NOMO-1 (cell line): ENCODE data around the gene PLCXD3.
"Not testable (repeated sequence)": the region's sequence is repeated elsewhere in the genome, so short reads cannot be mapped to it uniquely, and the experiment has no call there.

ENCODE experiments used
- DNase-seq, 2 experiments: peaks; one replicate each; lab custom pipeline; 2025; ENCODE audit not compliant: unreplicated experiment in 2 of 2; lab: John Stamatoyannopoulos, UW

Gene PLCXD3

DNA sequence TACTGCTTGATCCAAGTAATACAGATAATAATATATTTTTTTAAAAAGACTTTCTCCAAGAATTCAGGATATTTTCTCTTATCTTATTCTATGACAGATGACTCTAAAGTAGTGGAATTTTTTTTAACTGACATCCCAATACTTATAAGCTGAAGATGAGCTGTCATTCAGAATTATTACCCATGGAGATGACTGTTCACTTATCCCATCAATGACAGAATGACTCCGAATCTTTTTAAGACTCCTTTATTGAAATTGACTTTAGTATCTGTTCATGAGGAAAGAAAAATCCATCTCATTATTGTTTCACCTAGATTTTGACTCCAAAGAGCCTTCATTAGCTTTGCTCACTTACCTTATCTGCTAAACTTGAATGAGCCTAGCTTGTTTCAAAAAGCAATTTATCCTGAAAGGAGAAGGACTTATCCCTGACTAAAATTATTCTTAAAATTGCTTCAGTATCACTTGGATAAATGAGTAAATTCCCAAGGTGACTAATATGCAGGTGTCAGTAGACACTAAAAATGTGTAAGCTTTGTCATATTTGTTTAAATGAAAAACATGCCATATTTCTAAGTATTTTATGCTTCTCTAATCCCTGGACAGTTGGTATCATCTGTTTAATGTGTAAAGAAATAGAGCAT is 146.9 kb downstream of the PLCXD3 start:
- DNase-seq: no peak

DNA sequence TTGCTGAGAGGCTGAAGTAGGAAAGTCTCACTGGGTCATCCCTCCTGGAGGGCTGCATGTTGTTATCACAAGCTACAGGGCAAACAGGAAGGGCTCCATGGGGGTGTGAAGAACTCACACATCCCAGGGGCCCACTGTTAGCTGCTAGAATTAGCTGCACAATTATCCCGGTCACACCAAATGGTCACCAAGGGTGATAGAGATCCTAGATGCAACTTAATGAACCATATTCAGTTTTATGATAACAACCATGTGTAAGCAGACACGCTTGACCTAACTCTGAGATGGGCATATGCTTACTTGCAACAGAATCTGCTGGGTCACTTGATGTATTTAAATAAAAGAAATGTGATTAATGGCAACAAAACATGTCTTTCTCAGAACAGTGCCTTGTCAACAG is 153.6 kb downstream of the PLCXD3 start:
- no peak for DNase-seq

DNA sequence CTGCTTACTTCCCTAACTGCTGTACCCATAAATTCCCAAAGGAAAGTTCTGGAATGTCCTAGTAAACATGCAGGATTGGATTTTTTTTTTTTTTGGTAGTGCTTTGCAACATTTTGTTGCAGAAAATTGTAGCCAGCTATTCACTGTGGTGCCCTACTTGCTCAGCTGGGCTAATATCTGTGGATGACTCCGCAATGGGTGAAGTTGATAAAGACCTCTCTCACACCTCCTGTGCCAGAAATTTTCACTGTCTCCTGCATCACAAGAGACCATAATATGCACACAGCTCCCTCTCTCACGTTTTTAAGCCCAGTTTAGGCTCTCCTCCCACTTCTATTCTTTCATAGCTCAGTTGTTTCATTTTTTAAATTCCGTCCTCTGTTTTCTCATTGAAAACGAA is 160.6 kb downstream of the PLCXD3 start:
- no peak for DNase-seq

DNA sequence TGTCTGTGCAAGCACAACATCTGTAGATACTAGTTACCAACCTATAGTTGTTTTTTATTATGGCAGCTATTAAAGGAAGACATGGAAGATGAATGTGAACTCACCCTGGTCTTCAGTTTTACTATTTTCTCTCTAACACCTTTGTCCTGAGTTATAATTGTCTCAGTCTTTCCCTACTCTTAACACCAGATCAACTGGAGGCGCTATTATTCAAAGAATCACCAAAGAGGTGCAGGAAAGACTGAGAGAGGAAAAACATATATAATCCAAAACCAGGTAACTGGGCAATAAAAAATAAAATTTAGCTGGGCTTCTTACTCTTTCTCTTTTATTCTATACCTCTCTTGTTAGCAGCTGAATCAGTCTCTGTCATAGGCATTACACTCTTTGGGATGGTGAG is 162.8 kb downstream of the PLCXD3 start:
- DNase-seq: no peak

DNA sequence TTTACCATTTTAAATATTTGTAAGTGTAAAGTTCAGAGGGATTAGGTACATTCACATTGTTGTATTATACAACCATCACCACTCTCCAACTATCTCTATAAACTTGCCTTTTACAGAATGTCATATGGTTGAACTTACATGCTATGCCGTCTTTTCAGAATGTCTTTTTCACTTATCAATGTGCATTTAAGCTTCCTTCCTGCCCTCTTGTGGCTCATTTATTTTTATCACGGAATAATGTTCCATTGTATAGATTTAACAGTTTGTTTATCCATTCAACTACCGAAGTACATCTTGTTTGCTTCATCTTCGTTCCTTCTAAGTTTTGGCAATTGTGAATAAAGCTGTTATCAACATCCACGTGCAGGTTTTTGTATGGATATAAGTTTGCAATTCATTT is 163.8 kb downstream of the PLCXD3 start:
- DNase-seq: no peak

DNA sequence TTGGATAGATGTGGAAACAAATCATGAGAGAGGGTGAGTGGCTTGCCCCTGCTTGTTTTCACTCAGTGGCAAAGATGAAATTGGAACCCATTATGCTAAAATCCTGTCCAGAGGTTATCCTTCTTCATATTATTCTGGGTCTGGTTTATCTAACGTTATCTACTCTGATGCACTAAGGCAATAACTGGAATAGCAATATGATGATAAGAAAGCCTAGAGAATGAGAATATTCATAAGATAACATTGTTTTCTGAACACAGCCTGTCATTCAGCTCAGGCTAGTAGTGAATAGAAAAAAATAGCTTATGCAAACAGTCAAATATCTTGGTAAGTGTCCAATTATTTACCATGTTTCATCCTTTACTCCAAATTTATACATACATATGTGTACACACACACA is 165.1 kb downstream of the PLCXD3 start:
- no peak for DNase-seq

DNA sequence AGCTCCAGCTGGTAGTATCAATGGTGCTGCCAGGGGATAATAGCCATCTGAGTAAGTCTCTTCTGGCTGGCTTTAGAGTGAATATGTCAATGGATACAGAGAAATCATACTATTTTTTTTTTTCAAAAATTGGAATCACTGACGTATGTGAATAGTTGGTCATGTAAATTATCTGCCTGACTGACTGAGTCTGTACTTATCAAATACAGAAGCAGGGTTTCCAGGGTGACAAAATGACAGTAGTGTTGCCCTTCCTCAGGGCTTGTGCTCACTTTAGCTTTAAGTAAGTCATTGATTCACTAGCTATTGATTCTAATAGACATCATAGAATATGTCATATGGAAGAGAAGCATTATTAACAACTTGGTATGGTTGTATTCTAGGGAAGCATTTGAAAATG is 171.1 kb downstream of the PLCXD3 start:
- no peak for DNase-seq

DNA sequence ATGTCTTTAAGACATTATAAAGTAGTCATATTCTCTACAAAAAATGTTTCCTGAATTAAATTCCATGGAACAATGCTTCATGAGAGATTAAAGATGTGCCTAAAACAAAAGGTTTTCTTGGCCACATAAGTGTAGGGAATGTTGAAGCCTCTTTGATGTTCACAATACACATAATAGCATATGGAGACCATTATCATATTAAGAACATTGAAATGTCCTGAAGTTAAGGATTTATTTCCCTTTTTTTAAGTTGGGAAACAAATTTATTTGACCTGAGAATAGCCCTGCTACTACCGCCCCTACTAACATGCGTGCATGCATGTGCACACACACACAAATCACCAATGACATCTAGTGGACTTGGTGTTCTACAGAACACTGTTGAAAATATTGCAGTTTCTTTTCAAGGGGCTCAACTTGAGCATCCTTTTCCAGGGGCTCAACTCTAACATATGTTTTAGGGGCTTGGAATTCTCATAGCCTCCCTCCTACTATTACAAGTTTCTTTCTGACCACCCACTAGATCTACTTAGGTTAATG is 172.2 kb downstream of the PLCXD3 start:
- DNase-seq: no peak

DNA sequence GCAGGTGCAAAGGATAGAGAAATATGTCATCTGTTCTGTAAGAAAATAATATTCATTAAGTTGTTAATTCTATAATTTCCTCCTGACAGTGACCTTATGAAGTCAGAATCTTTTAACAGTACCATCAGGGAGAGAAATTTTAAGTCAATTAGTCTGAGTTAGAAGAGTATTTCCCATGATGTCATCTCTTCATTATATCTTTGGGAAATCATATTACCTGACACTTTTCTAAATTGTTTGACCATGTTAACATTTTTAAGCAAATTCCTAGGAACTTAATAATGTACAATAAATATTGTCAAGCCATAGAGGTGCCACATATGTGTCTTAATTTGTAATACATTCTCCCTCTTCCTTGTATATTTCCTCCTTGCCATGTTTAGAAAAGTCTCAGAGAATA is 172.7 kb downstream of the PLCXD3 start:
- no peak for DNase-seq

DNA sequence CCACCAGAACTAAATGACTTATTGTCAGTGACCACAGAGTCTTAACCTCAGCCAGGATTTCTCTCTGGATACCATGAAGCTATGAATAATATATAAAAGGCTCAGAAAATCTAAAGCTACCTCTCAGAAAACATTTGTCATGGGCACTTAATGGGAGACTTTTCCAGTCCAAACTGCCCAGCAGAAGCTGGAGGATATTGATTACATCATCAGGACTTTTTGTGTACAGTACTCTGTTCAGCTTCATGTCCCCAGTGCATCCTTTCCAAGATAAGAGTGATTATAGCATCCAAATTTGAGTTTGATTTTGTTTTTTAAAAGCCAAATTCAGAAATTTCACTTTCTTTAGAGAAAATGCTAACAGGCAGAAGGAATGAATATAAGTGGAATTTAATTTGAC is 173.2 kb downstream of the PLCXD3 start:
- DNase-seq: no peak

DNA sequence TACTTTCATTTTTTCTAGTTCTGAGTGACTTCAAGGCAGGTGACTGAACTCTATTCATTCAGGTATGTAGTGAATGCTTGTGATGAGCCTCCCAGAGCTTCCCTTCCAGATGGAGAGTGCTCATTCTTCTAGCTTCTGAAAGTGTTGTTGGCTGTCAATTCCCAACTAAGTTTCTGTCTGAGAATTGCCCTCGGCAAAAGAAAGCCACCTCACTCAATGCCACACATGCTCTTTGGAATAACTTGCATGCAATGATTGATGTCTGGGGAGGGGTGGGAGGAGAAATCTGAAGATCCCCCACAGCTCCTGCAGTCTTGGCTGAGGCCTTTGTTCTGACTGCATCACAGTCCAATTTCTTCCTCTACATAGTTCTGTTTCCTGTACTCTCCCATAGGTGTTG is 173.9 kb downstream of the PLCXD3 start:
- no peak for DNase-seq

DNA sequence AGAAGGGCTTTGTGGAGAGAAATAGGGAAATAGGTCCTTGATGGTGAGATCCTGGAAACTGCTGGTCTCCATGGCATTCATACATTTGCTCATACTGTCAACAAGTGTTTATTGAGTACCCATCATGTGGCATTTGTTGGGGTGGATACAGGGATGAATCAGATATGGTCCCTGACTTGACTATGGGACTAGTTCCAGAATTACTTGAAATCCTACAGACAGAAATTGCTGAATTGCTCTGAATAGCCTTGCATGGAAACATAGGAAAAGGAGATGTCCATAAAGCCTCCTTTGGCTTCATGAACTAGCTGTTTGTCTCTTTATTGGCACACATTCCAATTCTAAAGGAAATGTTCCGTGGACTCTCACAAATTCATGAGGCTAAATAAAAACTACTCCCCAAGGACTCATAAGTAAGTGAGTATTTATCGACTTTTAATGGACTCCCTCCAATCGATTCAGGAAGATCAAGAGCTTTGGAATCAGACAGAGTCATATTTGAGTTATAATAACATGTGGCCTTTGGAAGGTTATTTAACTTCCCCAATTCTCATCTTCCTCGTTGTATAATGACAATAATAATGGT is 174.7 kb downstream of the PLCXD3 start:
- DNase-seq: no peak

DNA sequence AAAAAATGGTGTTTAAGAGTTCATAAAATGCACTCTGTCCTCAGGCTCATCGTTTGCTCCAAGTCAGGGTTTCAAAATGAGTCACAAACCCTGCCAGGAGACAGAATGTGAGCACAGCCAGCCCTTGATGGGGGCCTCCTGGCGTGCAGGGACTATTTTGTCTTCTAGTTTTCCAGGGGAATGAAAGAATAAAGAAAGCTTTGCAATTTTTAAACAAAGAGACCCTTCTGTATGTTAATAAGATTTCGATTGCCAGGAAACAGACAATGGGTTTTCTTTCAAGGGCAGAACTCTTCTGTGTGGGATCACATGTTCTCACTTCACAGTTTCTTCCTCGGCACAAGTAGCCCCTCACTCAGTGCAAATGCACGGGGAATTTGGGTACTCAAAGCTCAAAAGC is 175.6 kb downstream of the PLCXD3 start:
- no peak for DNase-seq

DNA sequence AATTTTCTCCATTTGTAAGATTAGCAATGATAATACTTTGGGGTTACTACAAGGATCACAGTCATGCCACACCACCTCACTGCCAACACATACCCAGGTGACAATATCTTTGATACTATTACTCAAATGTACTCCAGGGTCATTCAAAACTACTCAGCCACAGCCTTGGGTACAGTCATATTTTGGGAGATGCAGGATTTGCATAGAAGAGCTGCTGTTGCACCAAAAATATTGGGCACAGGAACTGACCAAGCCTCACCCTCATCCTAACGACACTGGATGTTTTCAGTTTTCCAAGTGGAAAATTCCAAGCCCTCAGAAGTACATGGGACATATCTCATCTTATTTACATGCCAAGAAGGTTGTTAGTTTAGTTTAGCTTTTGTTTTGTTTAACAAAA is 176.2 kb downstream of the PLCXD3 start:
- no peak for DNase-seq

DNA sequence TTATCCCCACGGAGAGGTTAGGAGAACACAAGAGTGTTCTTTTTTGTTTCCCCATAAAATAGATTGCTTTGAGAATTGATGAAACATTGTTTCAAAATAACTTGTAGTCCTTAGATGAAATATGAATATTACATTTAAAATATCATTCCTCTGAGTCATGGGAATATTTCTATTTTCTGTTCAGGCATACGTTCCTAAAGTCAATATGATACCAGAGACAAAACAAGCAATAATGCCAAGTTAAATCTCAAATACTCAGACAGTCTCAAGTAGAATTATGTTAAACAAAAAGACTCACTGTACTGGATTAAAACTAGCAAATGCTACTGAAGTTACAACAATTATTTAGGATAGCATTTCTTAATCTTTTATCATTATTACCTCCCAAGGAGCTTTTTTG is 185.3 kb downstream of the PLCXD3 start:
- no peak for DNase-seq

DNA sequence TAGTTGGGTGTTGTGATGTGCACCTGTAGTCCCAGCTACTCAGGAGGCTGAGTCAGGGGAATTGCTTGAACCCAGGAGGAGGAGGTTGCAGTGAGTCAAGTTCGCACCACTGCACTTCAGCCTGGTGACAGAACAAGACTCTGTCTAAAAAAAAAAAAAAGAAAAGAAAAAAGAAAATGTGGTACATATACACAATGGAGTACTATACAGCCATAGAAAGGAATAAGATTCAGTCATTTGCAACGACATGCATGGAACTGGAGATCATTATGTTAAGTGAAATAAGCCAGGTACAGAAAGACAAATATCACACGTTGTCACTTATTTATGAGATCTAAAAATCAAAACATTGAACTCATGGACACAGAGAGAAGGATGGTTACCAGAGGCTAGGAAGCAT is 187.6 kb downstream of the PLCXD3 start:
- not testable (repeated sequence) for DNase-seq

DNA sequence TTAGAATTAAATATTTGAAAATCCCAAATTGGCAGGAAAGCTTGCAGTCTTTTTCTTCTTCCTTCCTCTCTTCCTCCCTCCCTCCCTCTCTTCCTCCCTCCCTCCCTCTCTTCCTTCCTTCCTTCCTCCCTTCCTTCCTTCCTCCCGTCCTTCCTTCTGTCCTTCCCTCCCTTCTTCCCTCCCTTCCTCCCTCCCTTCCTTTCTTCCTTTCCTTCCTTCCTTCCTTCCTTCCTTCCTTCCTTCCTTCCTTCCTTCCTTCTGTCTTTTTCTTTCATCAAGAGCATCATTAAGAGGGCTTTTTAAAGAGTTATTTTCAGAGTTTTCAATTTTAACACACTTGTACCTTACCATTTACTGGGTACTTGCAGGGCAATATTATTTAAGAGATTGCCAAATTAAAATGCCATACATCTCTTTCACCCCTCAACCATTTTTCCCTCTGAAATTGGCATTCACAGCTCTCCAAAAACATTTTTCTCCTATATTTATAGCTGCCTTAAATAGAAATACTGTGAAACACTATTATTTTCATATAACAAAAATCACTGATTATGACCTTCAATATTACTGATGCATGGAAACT is 197.8 kb downstream of the PLCXD3 start:
- no peak for DNase-seq

DNA sequence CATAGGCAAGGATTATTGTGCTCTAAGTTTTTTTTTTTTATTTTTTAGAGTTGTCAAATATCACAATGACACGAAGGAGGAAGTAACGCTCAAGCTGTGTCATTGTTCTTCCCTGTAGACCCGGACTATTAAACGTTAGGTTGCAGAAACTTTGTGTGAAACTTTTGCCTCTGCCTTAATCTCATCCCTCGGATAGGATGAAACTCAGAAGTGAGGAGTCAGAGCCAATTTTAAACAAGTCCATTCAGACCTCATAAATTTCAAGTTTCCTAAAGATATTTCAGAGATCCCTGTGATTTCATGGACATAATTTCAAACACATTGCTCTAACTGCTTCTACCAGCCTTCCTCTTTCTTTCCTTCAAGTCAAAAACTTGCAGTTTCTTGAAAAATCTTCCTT is 198.3 kb downstream of the PLCXD3 start:
- DNase-seq: no peak

DNA sequence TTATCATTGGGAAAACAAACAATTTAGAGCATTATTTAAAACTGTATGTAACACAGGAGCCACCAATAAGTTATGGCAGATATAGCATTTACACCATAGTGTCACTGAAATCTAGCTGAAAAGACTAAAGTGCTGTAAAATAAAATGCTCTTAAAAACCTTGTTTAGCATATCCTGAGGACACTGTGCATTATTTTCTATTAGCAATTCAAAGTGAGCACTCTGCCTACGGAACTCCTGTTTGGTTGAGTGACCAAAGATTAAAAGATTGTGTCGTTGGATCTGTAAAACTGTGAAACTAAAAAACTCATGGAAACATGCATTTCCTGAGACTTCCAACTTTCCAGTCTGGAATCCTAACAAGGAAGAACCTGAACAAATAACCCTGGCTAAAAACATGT is 201.1 kb downstream of the PLCXD3 start:
- no peak for DNase-seq

DNA sequence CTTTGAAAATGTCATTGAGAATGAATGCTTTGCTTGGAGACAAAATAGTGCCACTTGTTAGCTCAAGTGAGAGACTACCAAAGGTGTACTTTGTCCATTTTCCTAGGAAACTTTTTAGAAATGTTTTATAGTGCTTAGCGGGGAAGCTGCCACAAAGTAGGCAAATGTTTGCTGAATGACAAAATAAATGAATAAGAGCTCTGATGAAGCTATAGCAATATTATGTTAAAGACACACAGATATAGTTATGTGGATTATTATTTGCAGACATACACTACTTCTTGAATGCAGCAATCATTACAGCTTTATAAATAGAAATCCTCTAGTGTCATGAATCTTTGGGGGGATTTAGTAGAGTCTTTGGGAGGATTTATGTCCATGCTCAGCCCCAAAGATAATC is 204.4 kb downstream of the PLCXD3 start:
- no peak for DNase-seq

DNA sequence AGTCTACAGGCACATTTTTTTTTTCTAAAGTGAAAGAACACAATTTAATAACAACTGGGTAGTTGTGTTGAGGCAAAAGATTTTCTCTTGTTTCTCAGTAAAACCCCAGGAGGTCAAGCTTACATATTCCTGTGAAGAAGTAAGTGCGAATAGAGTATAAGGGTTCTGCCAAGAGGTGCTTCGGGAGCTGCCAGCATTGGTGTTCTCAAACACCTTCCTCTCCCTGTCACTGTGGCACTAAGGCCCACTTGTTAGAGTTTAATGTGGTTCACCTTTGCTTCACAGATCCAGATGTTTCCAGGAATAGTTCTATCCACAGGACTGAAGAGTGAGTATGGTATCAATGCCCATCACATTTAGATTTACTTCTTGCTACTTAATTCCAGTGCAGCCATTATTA is 205.3 kb downstream of the PLCXD3 start:
- DNase-seq: no peak

DNA sequence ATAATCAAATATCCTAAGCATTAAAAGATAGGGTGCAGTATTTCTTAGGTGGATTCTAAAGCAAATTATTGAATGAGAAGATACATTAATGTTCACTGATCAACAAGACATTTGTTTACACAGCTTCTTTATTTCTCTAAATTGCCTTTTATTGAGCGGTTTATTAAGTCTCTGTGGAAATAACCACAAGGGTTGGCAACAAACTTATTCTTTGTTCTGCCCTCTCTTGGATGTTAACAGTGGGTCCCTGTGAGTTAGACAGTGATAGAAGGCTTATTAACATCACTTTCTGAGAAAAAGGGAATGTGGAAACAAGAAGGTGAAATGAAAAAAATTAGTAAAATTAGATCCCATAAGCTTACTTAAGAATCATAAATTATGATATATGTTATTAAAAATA is 214.3 kb downstream of the PLCXD3 start:
- no peak for DNase-seq
